ENCODE data around the gene OR4F6. TPM values are rescaled to one million over a fixed set of nuclear protein-coding genes. Genes with fewer than 3 reads are reported as not detected.

Gene OR4F6
- total and polyA plus RNA-seq, 12 donors = not detected

DNA sequence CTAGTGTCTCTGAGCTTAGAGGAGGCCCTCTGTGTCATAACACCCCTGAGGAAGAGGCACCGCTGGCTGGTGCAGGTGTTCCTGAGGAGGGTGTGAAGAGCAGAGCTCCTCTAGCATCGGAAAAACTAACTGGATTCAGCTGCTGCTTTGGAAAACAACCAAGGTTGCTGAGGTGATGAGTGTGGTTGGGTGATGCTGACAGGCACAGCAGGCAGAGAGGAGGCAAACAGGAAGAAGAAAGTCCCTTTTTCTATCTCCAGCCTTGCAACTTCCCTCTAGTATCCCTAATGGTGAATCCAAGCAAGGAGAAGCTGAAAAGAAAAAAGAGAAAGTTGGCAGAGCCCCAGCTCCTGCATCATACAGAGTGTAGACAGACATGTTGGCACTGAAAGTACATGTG is 4.9 kb downstream of the OR4F6 start:
- DNase-seq (no peak), ATAC-seq (no peak)
- no peaks in the 10 kb centered on the region for H3K9me3 ChIP-seq
- TF ChIP-seq, protein P1, sequence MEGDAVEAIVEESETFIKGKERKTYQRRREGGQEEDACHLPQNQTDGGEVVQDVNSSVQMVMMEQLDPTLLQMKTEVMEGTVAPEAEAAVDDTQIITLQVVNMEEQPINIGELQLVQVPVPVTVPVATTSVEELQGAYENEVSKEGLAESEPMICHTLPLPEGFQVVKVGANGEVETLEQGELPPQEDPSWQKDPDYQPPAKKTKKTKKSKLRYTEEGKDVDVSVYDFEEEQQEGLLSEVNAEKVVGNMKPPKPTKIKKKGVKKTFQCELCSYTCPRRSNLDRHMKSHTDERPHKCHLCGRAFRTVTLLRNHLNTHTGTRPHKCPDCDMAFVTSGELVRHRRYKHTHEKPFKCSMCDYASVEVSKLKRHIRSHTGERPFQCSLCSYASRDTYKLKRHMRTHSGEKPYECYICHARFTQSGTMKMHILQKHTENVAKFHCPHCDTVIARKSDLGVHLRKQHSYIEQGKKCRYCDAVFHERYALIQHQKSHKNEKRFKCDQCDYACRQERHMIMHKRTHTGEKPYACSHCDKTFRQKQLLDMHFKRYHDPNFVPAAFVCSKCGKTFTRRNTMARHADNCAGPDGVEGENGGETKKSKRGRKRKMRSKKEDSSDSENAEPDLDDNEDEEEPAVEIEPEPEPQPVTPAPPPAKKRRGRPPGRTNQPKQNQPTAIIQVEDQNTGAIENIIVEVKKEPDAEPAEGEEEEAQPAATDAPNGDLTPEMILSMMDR (IDR thresholded peaks at IDR 0.05) = no peak
- WGBS, 2 donors = 45 to 54% methylated on average over 2 of the region's 2 CpGs
- peaks cover 0 to 39% (median 15%) of the 10 kb centered on the region in 7 donors for H3K27me3 ChIP-seq
- no peak overlapping the region for H3K27ac ChIP-seq
- intact Hi-C loops (cut with DNase I) = no loop called here
- no peak overlapping the region for H3K4me3 ChIP-seq
- no peaks in the 10 kb centered on the region for H3K4me1 ChIP-seq
- no peaks in the 10 kb centered on the region for H3K36me3 ChIP-seq

DNA sequence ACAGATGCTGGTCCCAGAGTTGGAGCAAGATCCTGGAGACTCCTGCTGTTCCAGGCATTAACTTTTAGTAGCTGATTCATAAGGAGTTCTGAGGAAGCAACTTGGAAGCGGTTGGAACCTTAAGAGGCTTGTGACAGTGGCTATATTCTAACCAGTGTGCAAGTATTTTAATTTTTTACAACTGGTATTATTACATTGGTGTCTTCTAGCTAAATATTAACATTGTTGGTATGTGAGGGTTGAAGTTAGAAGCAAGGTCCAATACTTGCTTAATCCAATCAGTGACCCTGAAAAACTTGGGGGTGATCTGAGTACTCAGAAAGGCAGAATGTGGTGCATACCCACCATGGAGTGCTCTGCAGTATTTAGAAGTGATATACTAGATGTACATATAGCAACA is 7.1 kb downstream of the OR4F6 start:
- 74 to 82% methylated on average over 1 of the region's 1 CpG for WGBS, 2 donors
- H3K27ac ChIP-seq = no peak overlapping the region
- H3K4me1 ChIP-seq = no peaks in the 10 kb centered on the region

DNA sequence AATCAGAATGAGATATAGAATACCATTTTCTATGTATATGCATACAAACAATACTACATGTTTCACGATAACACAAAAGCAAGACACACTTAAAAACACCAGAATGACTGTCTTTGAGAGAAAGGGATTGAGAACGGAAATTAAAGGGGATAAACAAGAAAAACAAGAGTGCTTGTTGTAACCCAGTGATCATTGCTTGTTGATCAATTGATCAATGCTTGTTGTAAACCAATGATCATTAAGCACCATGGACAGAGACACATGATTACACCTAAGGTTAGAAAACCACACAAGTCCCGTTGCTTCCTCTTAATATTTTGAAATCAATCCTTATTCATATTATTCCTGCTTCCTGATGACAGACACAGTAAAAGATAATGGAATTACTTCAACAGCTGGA is 7.6 kb downstream of the OR4F6 start:
- Histone ChIP-seq H3K27ac (no peak overlapping the region), H3K9me3 (no peaks in the 10 kb centered on the region), H3K27me3 (peaks cover 0 to 33% (median 9%) of the 10 kb centered on the region in 7 donors), H3K4me1 (no peaks in the 10 kb centered on the region), H3K4me3 (no peak overlapping the region), H3K36me3 (no peaks in the 10 kb centered on the region)
- intact Hi-C loops (cut with DNase I) = no loop called here
- WGBS, 2 donors = 50 to 57% methylated on average over 3 of the region's 3 CpGs
- ATAC-seq (no peak), DNase-seq (no peak)
- TF ChIP-seq, protein P1 (IDR thresholded peaks at IDR 0.05) = no peak

More for the DNA sequence above, 7.1 kb downstream of the OR4F6 start:
- DNase-seq (no peak), ATAC-seq (no peak)
- Histone ChIP-seq H3K36me3 (no peaks in the 10 kb centered on the region), H3K27me3 (peaks cover 0 to 34% (median 9%) of the 10 kb centered on the region in 7 donors), H3K4me3 (no peak overlapping the region), H3K9me3 (no peaks in the 10 kb centered on the region)
- intact Hi-C loops (cut with DNase I) = no loop called here
- TF ChIP-seq, protein P1 (IDR thresholded peaks at IDR 0.05) = no peak

DNA sequence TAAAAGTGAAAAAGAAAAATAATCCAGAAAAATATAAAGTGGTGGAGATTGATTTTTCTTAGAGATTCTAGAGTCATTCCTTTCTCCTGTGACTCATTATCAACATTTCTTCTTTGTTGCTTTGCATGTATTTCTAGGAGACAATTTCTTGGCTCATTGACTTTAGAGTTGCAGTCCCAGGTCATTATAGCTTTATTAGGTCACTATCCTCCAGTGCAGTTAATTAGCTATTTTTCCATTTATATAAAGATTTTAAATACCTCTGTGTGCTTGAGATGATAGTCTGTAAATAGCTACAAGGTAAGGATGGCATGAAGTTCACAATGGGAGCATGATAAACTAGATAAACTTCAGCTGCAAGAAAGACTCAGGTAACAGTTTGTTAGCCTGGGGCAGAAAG is 8.6 kb downstream of the OR4F6 start, which contains the start of gene OR4F15:
Gene OR4F15, plus strand, starts transcription at position 301 of the 400 bp plus-strand sequence. CDS start 5,985 bp downstream, outside the sequence.
- Histone ChIP-seq H3K27me3 (peaks cover 0 to 25% (median 9%) of the 10 kb centered on the region in 7 donors), H3K4me1 (no peaks in the 10 kb centered on the region), H3K9me3 (no peaks in the 10 kb centered on the region), H3K36me3 (no peaks in the 10 kb centered on the region), H3K4me3 (no peak within 1 kb of the TSS), H3K27ac (no peak within 1 kb of the TSS)
- TF ChIP-seq, protein P1 (IDR thresholded peaks at IDR 0.05) = no peak
- DNase-seq = no peak
- no peak for ATAC-seq
- intact Hi-C loops (cut with DNase I) = no loop called here

All from heart right ventricle (tissue), 16 donors.